HUDEP-2 (cell line): ENCODE measurements around the gene PPP1CB.

Experiments used
- DNase-seq, 76 experiments: peaks; one replicate each; lab custom pipeline; 2025; ENCODE audit not compliant: unreplicated experiment in 76 of 76; lab: John Stamatoyannopoulos, UW

The PPP1CB gene

DNA sequence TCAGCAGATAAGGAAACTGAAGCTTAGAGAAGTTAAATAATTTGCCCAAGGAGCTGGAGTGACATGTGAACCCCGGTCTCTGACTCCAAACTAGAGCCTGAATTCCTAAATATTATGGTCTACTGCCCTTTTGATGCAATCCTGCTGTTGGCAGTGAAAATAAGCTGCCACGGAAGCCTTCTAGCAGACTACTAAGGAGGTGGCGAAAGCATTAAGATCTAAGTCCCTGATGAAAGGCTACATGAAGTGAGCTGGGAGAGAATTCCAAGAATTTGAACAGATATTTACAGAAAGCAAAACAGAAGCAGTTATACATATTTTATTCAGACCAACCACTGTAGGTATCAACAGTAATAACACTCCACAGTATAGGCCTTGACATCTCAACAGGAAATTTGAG lies 90.4 kb downstream of the PPP1CB start:
- DNase-seq: no peak
